ENCODE results near the gene RALGAPB.
"Not testable (repeated sequence)": the region's sequence is repeated elsewhere in the genome, so short reads cannot be mapped to it uniquely, and the experiment has no call there.

RALGAPB gene

DNA sequence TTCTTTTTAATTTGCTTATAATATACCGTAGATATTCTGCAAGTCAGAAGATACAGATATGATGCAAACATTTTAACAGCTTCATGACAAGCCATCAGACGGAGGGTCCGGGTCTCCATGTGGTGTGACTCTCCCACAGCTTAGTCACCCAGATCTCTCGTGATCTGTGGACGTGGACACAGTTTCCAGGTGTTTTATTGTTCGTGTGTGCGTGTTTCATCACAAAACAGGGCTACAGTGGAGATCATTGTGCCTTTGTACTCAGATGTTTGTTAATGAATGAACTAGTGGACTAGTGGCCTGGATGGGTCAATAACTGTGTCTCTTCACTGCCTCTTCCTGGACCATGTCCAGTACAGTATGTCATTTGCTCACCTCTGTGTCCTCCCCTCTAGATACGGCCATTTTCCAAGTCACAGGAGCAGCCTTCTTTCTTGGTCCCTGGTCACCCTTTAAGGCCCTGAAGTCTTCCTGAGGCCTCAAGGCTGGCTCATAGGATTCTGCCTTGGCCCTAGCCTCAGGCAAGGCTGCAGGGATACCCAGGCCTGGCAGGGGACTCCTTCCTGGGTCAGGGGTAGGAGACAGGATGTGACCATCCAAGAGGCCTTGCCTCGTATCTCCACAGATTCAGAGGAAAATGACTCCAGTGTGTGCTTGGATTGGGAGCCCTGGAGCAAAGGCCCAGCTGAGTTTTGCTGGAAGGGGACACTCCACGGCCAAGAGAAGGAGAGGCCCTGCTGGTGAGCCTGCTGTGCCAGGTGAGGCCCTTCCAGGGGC lies 112.9 kb downstream of the RALGAPB start:
- DNase-seq (ENCODE audit: low read depth), result no peak

GRCh38 chr20:38586181-38586525 lies 113.5 kb downstream of the RALGAPB start:
- DNase-seq (ENCODE audit: low read depth), result no peak

DNA sequence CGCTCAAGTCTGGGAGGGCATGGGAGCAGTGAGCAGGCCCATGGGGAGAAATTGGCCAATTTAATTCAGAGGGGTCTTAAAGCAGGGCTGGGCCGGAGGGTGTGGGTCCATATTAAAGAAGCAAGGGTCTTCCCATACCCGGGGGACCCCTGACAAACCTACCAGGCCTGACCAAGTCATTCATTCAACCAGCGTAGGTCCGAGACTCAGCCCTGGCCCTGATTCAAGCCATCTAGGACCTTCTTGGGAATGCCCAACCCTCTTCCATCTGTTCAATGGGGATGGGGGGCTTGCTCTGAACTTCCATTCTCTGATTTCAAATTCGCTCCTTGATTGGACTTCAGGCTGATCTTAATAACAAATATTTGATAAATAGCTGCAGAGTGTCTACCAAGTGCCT lies 115.7 kb downstream of the RALGAPB start:
- DNase-seq (ENCODE audit: low read depth), result no peak

GRCh38 chr20:38589351-38589750 lies 116.7 kb downstream of the RALGAPB start:
- DNase-seq (ENCODE audit: low read depth), result no peak

DNA sequence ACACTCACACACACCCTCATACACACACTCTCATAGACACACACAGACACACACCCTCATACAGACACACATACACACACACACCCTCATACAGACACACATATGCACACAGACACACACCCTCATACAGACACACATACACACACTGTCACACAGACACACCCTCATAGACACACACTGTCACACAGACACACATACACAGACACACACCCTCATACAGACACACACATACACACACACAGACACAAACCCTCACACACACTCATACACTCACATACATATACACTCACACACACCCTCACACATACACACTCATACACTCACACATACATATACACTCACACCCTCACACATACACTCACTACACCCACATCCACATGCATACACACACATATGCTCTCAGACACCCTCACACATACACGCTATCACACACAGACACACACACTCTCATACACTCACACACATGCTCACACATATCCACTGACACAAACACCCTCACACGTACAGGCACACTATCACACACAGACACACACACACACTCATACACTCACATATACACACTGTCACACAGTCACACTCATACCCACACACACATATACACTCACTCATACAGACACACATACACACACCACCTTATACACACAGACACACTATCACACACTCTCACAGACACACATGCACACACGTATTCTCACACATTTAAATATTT lies 117.5 kb downstream of the RALGAPB start:
- DNase-seq (ENCODE audit: low read depth), result no peak

- DNase-seq (ENCODE audit: low read depth), result no peak
These were observed 118.2 kb downstream of the RALGAPB start for GRCh38 chr20:38590676-38591473.

DNA sequence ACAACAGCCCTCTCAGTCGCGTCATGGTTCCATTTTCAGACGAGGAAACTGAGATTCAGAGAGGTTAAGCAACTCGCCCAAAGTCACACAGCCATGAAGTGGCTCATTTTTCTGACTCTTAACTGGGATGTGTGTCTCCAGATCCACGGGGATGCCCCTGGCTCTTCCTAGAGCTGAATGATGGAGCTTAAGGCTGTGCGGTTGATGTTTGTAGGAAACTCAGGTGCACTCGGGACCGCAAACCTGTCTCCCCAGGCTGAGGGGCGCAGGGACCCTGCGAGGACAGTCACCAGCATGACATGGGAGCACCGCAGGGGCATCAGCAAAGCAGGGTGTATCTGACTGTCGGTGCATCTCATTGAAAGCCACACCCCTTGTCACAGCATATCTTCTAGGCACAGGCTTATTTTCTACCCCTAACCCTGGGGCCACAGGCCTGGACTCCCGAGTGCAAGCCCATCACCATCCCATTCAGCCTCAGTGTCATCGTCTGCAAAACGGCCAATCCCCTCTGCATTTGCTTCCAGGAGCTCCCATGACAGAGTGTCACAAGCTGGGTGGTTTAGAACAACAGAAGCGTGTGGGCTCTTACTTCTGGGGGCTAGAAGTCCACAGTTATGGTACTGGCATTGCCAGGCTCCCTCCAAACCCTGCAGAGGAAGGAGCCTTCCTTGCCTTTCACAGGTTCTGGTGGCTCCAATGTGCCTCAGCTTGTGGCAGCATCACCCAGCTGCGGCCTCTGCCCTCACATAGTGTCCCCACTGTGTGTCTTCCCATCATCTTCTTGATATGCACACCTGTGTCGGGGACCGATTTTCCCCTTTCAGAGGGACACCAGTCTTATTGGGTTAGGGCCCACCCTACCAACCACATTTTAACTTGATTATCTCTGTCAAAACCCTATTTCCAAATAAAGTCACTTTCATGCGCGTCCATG lies 119.1 kb downstream of the RALGAPB start:
- DNase-seq (ENCODE audit: low read depth), result no peak

DNA sequence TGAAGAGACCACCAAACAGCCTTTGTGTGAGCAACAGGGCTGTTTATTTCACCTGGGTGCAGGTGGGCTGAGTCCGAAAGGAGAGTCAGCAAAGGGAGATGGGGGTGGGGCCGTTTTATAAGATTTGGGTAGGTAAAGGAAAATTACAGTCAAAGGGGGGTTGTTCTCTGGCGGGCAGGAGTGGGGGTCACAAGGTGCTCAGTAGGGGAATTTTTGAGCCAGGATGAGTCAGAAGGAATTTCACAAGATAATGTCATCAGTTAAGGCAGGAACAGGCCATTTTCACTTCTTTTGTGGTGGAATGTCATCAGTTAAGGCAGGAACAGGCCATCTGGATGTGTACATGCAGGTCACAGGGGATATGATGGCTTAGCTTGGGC lies 119.8 kb downstream of the RALGAPB start:
- DNase-seq (ENCODE audit: low read depth), result not testable (repeated sequence)

DNA sequence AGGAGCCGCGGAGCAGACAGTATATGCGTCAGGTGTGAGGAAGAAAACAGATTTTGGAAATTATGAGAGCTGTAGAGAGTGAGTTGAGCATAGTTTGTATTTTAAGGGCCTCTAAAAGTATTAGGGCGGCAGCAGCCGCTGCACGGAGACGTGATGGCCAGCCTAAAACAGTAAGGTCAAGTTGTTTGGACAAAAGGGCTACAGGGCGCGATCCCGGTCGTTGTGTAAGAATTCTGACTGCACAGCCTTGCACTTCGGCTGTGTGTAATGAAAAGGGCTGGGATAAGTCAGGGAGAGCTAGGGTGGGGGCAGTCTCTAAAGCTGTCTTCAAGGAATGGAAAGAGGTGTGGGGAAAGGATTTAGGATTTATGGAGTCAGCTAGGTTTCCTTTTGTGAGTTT lies 121.6 kb downstream of the RALGAPB start:
- not testable (repeated sequence) for DNase-seq (ENCODE audit: low read depth)

- not testable (repeated sequence) for DNase-seq (ENCODE audit: low read depth)
These were observed 123.2 kb downstream of the RALGAPB start for GRCh38 chr20:38595886-38596285.

DNA sequence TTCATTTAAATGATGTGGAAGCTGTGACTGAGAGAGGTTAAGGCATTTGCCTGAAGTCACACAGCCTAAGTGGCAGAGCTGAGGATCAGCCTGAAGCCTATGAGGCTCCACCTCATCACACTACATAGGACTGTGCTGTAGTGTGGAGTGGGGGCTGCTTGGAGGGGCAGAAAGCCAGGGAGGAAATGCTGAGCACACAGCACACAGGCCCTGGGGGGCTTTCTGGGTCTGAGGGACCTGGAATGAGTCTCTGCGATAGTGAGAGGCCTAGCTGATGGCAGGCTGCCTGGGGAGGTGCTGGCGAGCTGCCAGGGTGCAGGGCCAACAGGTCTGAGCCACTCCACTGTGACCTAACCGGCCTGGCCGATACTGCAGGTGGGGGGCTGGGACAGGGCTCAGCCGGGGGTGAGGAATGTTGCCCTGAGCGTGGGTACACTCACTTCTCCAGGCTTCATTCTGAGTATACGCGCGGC lies 126.8 kb downstream of the RALGAPB start:
- DNase-seq (ENCODE audit: low read depth), result no peak

DNA sequence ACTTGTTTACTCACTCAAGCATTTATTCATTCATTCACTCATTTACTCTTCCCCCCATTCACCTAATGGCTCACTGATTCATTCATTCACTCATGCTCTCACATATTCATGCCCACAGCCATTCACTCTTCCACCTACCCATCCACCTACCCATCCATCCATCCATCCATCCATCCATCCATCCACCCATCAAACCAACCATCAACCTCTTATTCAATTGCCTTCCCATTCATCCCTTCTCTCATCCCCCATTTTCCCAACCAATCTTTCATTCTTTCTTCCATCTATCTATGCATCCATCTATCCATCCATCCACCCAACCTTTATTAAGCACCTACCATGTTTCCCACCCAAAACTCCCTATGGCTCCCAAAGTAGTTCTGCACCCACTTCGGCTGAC lies 127.4 kb downstream of the RALGAPB start:
- no peak for DNase-seq (ENCODE audit: low read depth)

DNA sequence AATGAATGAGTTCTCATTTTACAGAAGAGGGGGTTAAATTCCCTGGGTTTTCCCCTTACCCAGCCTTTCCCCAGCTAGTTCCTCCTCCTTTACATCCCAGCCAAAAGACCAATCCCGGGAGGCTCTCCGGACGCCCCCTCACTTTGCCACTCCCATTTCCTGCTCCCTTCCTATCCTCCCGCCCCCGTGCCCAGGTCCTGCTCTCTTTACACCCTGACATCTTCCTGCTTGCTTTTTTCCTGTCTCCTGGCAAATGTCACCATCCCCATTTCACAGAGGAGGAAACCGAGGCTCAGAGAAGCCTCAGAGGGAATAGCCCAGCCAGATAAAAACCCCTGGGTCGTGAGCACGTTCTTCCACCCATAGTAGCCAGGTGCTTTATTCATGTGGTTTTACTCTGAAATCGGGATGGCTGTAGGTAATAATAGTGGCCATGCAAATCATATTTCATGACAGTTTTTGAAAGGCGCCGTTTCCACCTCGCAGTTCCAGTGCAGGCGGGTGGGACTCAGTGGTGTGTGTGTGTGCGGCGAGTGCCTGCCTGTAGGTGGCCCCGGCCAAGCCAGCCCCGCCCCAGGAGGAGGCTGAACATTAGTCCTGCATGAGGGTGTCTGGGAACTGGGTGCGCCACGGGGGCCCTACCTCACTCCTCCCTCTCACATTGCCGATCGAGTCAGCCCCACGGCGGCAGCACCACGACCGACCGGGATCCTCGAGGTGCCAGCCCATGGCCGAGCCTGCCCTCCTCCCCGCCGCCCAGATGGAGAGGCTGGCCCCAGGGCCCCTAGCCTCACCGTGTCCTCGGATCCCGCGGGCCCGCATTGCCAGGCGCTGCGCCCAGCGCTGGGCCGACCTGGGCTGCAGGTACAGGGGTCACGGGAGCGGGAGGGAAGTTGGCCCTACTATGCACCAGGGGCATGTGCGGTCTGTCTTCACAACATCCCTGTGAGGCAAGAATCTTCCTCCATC lies 128.9 kb downstream of the RALGAPB start, which contains the start of gene ARHGAP40:
Gene ARHGAP40 (plus strand): TSS at position 594 of the 969 bp plus-strand sequence.
- DNase-seq (ENCODE audit: low read depth), result no peak

GRCh38 chr20:38602185-38602581 lies 129.5 kb downstream of the RALGAPB start:
- no peak for DNase-seq (ENCODE audit: low read depth)

DNA sequence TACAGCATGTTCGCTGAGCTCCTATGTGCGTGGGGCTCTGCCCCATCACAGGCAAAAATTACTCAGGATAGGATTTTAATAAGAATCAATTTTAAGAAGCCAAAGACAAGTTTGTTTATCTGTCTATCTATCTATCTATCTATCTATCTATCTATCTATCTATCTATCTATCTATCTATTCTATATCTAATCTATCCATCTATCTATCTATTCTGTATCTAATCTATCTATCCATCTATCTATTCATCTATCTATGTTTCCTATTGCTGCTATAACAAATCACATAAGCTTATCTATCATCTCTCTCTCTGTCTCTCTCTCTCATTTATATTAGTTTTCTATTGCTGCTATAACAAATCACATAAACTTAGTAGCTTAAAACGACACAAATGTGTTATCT lies 130.6 kb downstream of the RALGAPB start:
- DNase-seq (ENCODE audit: low read depth), result no peak

GRCh38 chr20:38604873-38605303 lies 132.2 kb downstream of the RALGAPB start:
- DNase-seq (ENCODE audit: low read depth), result no peak

DNA sequence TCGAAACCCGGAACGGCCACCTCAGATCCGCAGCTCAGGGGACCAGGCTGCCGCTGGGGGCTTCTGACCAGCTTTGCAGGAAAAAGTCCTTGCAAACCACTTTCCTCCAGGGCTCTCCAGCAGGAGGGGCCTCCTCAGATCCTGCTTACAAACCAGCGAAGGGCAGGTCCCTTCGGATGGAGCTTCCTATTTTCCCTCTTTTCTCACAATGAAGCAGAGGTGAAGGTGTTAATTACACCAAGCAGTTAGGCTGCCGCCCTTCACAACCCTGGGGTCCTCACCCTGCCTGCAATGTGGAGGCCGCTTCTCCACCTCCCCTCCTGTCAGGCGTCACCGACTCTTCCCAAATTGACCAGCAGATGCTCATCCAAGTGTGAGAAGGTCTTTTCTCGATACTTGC lies 134.7 kb downstream of the RALGAPB start:
- no peak for DNase-seq (ENCODE audit: low read depth)

GRCh38 chr20:38608188-38608587 lies 135.5 kb downstream of the RALGAPB start:
- no peak for DNase-seq (ENCODE audit: low read depth)

DNA sequence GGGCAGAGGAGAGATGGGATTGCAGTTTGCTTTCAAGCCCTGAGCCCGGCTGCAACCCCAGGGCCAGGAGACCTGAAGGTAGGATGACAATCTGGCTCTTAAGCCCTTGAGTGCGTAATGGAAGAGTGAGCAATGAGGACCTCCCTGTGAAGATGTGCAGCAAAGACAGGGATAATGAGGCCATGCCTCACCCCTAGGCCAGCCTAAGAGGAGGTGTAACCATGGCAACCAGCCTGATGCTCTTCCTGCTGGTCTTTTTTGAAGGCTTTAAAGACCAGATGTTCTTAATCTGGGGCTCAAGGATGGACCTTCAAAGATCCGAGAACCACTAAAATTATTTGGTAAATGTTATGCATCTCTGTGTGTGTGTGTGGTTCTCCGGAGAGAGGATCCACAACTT lies 137.2 kb downstream of the RALGAPB start:
- DNase-seq (ENCODE audit: low read depth), result no peak

- DNase-seq (ENCODE audit: low read depth), result no peak
These were observed 137.9 kb downstream of the RALGAPB start for GRCh38 chr20:38610521-38610920.
